ENCODE data around the gene CCDC194. TPM values are rescaled to one million over a fixed set of nuclear protein-coding genes. Genes with fewer than 3 reads are reported as not detected.
"Not testable (repeated sequence)": the region's sequence is repeated elsewhere in the genome, so short reads cannot be mapped to it uniquely, and the experiment has no call there.

Gene CCDC194
- total RNA-seq, 1 donor from 2014 or later: 0.50 TPM

GRCh38 chr19:17378271-17378670 lies 15.7 kb downstream of the CCDC194 start:
- DNase-seq (ENCODE audit: low spot score) (no peak), ATAC-seq (no peak)

- ATAC-seq (peak; percentile 66), DNase-seq (ENCODE audit: low spot score) (no peak)
Observed at GRCh38 chr19:17376935-17377600, 16.9 kb downstream of the CCDC194 start, which contains the start of gene PLVAP. PLVAP (minus strand) TSS chr19:17377342; CDS start chr19:17377288, 54 bp downstream.

- DNase-seq (ENCODE audit: low spot score): no peak
- no peak for ATAC-seq
Observed at GRCh38 chr19:17370026-17370587, 23.9 kb downstream of the CCDC194 start.

- ATAC-seq (no peak), DNase-seq (ENCODE audit: low spot score) (no peak)
Observed at GRCh38 chr19:17365361-17365760, 28.6 kb downstream of the CCDC194 start.

- ATAC-seq; DNase-seq (ENCODE audit: low spot score): not testable (repeated sequence)
Observed at GRCh38 chr19:17363852-17364605, 30.0 kb downstream of the CCDC194 start.

GRCh38 chr19:17359905-17360800 lies 33.8 kb downstream of the CCDC194 start:
- ATAC-seq: no peak
- DNase-seq (ENCODE audit: low spot score): no peak

- no peak for ATAC-seq
Observed at GRCh38 chr19:17358395-17358794, 35.6 kb downstream of the CCDC194 start.

GRCh38 chr19:17357724-17358123 lies 36.3 kb downstream of the CCDC194 start:
- DNase-seq (ENCODE audit: low spot score) (no peak), ATAC-seq (no peak)

More at GRCh38 chr19:17358395-17358794, 35.6 kb downstream of the CCDC194 start:
- no peak for DNase-seq (ENCODE audit: low spot score)

GRCh38 chr19:17357078-17357666 lies 36.8 kb downstream of the CCDC194 start:
- DNase-seq (ENCODE audit: low spot score) (no peak), ATAC-seq (no peak)

- no peak for DNase-seq (ENCODE audit: low spot score)
- ATAC-seq: no peak
Observed at GRCh38 chr19:17353386-17353785, 40.6 kb downstream of the CCDC194 start.

- ATAC-seq: peak; percentile 32
- DNase-seq (ENCODE audit: low spot score): no peak
Observed at GRCh38 chr19:17352608-17353280, 41.3 kb downstream of the CCDC194 start.

- ATAC-seq: no peak
Observed at GRCh38 chr19:17351815-17352435, 42.1 kb downstream of the CCDC194 start.

GRCh38 chr19:17348700-17349099 lies 45.3 kb downstream of the CCDC194 start:
- DNase-seq (ENCODE audit: low spot score) (no peak), ATAC-seq (peak; percentile 30)

More at GRCh38 chr19:17351815-17352435, 42.1 kb downstream of the CCDC194 start:
- no peak for DNase-seq (ENCODE audit: low spot score)

GRCh38 chr19:17347877-17348276 lies 46.1 kb downstream of the CCDC194 start:
- ATAC-seq (no peak), DNase-seq (ENCODE audit: low spot score) (no peak)

- no peak for ATAC-seq
Observed at GRCh38 chr19:17347361-17347760, 46.6 kb downstream of the CCDC194 start.

GRCh38 chr19:17346109-17346671 lies 47.8 kb downstream of the CCDC194 start:
- ATAC-seq: peak; percentile 97
- peak; percentile 74 for DNase-seq (ENCODE audit: low spot score)

More at GRCh38 chr19:17347361-17347760, 46.6 kb downstream of the CCDC194 start:
- no peak for DNase-seq (ENCODE audit: low spot score)

GRCh38 chr19:17341845-17342244 lies 52.2 kb downstream of the CCDC194 start:
- ATAC-seq (no peak), DNase-seq (ENCODE audit: low spot score) (no peak)

GRCh38 chr19:17341386-17341785 lies 52.6 kb downstream of the CCDC194 start:
- DNase-seq (ENCODE audit: low spot score): no peak
- ATAC-seq: no peak

GRCh38 chr19:17340871-17341357 lies 53.1 kb downstream of the CCDC194 start:
- peak; percentile 62 for ATAC-seq
- DNase-seq (ENCODE audit: low spot score): peak; percentile 75

Data from left lobe of liver (tissue), 2 donors.